GM12891 (cell line): ENCODE data around the gene PJA2.

ENCODE experiments used
- PAX5 ChIP-seq: IDR thresholded peaks from 2 replicates; pipeline ENCODE4 v1.6.1; 2011; ENCODE audit warnings: low read length, moderate library complexity, mild to moderate bottlenecking; ENCODE audit not compliant: insufficient read depth, severe bottlenecking
- POLR2A ChIP-seq: IDR thresholded peaks from 2 replicates; pipeline ENCODE4 v1.6.1; 2011; ENCODE audit warnings: low read depth, low read length, control low read depth
- POLR2AphosphoS5 ChIP-seq: IDR thresholded peaks from 2 replicates; pipeline ENCODE4 v1.6.1; 2011; ENCODE audit warnings: low read depth, low read length, control low read depth
- SPI1 ChIP-seq: IDR thresholded peaks from 2 replicates; pipeline ENCODE4 v1.6.1; 2011; ENCODE audit warnings: low read depth, low read length, control low read depth
- TAF1 ChIP-seq: IDR thresholded peaks from 2 replicates; pipeline ENCODE4 v1.6.1; 2011; ENCODE audit warnings: low read depth, low read length, control low read depth

DNA sequence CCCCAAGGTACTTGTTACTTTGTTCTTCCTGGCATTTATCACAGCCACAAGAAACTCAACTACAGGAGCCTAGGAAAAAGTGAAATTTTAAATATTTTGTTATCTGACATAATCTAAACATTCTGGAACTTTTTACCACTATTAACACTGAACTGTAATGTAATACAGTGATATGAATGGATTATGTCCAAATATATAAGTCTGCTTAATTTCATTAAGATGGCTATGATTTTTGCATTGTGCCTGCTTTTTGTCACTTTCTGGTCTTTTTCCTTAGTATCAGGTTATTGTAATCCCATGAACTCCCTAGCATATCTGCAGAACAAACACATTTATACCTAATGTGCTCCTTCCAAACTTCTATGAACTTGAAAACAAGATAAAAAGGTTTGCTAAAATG, 35.8 kb downstream of the PJA2 start:
- no peak for TF ChIP-seq PAX5
- no peak for TF ChIP-seq POLR2A
- TF ChIP-seq POLR2AphosphoS5 = no peak
- no peak for TF ChIP-seq TAF1
- TF ChIP-seq SPI1 = no peak
